Measurements from ENCODE around the gene PITRM1.
A peak's percentile ranks its signal among the peaks of the same experiment; 100 is the strongest.
"Not testable (repeated sequence)": the region's sequence is repeated elsewhere in the genome, so short reads cannot be mapped to it uniquely, and the experiment has no call there.

PITRM1 gene

GRCh38 chr10:3198900-3199299 lies 26.3 kb upstream of the PITRM1 start:
- DNase-seq, result no peak

- peak; percentile 71 for DNase-seq
Observed at GRCh38 chr10:3197348-3198003, 24.9 kb upstream of the PITRM1 start.

- DNase-seq, result no peak
Observed at GRCh38 chr10:3196958-3197347, 24.4 kb upstream of the PITRM1 start.

- no peak for DNase-seq
Observed at GRCh38 chr10:3196482-3196881, 23.9 kb upstream of the PITRM1 start.

- DNase-seq, result no peak
Observed at GRCh38 chr10:3195726-3196125, 23.1 kb upstream of the PITRM1 start.

GRCh38 chr10:3195286-3195685 lies 22.7 kb upstream of the PITRM1 start:
- DNase-seq, result no peak

- DNase-seq, result no peak
Observed at GRCh38 chr10:3194871-3195270, 22.3 kb upstream of the PITRM1 start.

GRCh38 chr10:3193751-3194150 lies 21.2 kb upstream of the PITRM1 start:
- no peak for DNase-seq

GRCh38 chr10:3192856-3193635 lies 20.5 kb upstream of the PITRM1 start:
- DNase-seq, result peak; percentile 11

- no peak for DNase-seq
Observed at GRCh38 chr10:3190817-3191216, 18.2 kb upstream of the PITRM1 start.

- not testable (repeated sequence) for DNase-seq
Observed at GRCh38 chr10:3187229-3187628, 14.6 kb upstream of the PITRM1 start.

- DNase-seq, result no peak
Observed at GRCh38 chr10:3186368-3186767, 13.8 kb upstream of the PITRM1 start.

GRCh38 chr10:3185386-3185785 lies 12.8 kb upstream of the PITRM1 start:
- DNase-seq, result no peak

- no peak for DNase-seq
Observed at GRCh38 chr10:3180355-3181025, 7.9 kb upstream of the PITRM1 start.

- DNase-seq, result no peak
Observed at GRCh38 chr10:3179174-3179573, 6.6 kb upstream of the PITRM1 start.

GRCh38 chr10:3178042-3178441 lies 5.5 kb upstream of the PITRM1 start:
- DNase-seq, result no peak

- no peak for DNase-seq
Observed at GRCh38 chr10:3173171-3173878, 743 bp upstream of the PITRM1 start.

GRCh38 chr10:3172081-3172445 lies 519 bp downstream of the PITRM1 start:
- DNase-seq, result no peak

- not testable (repeated sequence) for DNase-seq
Observed at GRCh38 chr10:3171488-3171887, 1.1 kb downstream of the PITRM1 start.

GRCh38 chr10:3169673-3170072 lies 2.9 kb downstream of the PITRM1 start:
- DNase-seq, result no peak

- DNase-seq, result no peak
Observed at GRCh38 chr10:3169271-3169670, 3.3 kb downstream of the PITRM1 start.

GRCh38 chr10:3167611-3168330 lies 4.8 kb downstream of the PITRM1 start:
- DNase-seq, result no peak

All from T1000 (cell line).